ENCODE measurements around the gene WDR17.

WDR17 gene

DNA sequence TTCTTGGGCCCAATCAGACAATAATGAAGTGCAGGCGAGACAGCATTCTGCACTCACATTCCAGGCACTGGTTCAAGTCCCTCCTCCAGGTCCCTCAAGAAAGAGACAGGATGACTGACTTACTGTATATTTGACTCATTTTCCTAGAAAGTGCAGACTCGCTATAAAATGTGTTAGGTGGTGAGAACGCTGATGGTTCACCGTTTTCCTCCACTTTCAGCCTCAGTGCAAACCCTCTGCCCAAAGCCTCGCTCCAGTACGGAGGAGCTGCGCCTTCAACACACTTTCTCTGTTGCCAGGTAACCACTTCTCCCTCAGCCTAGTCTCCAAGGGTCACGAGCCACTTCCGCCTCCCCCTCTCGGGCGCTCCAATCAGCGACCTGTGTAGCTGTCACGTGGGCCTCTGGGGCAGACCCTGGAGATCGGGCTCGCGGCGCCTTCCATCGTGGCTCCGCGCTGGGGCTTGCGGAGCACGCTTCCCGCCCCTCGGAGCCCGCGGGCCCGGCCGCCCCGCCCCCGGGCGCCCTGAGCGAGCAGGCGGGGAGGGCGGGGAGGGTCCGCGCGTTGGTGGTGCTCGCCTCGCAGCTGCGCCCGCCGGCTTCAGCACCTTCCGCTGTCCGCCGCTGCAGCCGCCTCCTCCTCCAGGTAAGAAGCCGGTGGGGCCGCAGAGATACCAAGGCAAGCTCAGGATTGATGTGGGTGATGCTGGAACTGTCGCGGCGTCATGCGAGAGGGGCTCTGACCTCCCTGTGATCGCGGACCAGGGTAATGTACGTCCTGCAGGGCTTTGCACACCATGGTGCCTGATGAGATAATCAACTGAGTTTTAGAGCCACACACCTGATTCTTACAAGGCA lies at the start of gene WDR17:
Gene WDR17 (plus strand): TSS at position 407 of the 857 bp plus-strand sequence. CDS start 45,740 bp downstream, outside the sequence.
- peak; percentile 79 to 81 for DNase-seq

DNA sequence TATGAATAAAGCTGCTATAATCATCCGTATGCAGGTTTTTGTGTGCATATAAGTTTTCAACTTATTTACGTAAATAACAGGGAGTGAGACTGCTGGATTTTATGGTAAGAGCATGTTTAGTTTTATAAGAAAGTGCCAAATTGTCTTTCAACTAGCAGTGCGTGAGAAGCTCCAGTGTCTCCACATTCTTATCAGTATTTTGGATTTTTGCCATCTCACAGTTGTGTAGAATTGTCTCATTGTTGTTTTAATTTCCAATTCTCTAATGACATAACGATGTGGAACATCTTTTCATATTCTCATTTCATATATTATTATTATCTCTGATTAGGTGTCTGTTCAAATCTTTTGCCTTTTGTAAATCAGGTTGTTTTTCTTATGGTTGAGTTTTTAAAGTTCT lies 49.0 kb upstream of the WDR17 start:
- no peak for DNase-seq

DNA sequence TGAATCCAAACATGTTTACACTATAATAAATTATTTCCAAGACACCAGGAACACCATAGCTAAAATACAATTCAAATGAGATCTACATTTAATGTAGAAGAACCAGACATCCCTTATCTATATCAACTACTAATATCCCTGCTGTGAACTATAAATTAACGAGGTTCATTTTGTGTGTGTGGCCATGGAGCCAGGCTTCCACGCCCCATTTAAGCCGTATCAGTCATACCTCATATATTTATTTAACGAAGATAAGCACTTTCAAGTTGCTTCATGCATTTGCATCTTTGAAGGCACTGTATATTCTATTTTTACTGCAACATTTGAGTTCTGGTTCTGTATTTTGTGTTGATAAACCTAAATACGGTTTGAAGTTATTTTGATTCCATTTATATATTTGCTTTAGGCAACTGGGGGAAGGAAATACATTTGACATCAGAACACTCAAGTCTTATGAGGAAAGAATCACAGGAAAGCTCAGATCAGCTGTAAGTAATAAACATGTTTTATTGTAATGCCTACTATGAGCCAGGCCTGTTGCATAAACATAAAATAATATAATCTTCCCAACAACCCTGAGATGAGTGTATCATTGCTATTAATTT lies 45.1 kb upstream of the WDR17 start:
- DNase-seq = no peak

DNA sequence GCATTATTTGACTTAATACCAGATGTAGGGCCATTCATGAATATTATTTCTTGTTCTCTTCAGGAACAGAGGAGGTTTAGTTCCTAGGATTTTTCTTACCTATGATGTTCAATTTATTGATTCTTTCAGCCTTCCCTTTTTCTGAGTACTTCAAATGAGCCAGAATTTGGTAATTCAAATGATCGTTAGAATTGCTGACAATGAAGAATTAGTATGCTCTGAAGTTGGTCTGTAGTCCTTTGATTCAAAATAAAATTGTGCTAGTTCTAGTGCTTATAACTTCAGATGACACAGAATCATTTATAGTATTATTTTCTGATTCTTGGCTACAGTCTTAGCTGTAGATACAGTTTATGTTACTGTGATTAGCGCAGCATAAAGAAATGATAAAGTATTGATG lies 35.2 kb upstream of the WDR17 start:
- DNase-seq = no peak

DNA sequence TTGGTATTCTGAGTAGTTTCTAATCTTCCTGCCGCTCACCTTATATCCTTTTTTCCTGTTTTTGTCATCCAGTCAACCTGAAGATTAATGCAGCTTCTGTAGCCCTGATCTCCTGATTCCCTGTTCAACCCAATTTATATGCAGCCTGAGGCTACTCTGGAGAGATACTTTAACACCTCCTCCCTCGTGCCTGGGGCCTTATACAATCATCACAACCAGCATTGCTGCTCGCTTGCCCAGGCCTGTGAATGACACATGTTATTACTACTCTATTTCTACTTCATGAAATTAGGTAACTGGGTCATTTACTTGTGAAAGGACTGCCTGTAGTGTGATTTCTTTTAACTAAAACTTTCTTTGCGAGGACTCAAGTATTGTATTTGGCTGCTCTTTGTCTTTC lies 33.7 kb upstream of the WDR17 start:
- no peak for DNase-seq

DNA sequence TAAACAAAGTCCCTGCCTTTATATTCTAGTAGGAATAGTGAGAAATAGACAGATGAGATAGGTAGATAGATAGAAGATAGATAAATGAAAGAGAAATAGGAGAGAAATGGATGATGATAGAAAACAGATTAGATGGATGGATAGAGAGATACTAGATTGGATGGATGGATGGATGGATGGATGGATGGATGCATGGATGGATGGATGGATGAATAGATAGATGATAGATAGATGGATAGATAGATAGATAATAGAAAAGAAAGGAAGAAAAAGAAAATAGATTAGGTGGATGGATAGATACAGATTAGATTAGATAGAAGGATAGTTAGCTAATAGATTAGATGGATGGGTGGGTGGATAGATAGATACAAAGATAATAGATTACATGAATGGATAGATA lies 33.2 kb upstream of the WDR17 start:
- DNase-seq = no peak

DNA sequence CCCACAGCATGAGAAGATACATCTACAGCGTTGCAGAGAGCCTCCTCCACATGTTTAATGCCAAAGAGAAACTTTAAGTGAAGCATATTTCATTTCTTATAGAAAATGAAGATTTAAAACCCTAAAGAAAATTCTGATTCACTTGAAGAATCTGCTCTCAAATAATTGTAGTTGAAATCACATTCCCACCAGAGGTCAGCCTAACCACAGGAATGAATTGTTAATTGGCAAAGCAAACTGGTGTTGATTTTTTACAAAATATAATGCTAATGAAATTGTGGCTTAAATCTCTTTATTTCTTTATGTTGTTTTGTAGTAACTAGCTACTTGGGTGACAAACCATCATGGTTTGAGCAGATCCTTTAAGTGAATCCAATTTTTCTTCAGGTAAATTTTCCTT lies 31.1 kb upstream of the WDR17 start:
- DNase-seq = peak in 1 of 2 experiments; percentile 9

DNA sequence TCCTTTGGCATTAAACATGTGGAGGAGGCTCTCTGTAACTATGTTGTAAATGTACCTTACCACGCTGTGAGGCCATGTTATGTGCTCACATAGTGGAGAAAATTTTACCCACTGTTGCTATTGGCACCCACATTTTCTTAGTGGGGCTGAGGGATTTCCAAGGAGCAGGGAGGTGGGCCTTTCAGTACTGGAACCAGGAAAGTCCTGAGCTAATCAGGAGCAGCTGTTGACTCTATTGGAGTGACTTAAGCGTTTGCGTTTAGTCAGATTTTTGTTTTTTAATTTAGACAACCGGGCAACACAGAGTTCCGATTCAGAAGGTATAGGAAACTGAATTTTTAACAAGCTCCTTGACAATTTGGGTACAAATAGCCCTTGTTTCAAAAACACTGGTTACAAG lies 30.7 kb upstream of the WDR17 start:
- DNase-seq = no peak

DNA sequence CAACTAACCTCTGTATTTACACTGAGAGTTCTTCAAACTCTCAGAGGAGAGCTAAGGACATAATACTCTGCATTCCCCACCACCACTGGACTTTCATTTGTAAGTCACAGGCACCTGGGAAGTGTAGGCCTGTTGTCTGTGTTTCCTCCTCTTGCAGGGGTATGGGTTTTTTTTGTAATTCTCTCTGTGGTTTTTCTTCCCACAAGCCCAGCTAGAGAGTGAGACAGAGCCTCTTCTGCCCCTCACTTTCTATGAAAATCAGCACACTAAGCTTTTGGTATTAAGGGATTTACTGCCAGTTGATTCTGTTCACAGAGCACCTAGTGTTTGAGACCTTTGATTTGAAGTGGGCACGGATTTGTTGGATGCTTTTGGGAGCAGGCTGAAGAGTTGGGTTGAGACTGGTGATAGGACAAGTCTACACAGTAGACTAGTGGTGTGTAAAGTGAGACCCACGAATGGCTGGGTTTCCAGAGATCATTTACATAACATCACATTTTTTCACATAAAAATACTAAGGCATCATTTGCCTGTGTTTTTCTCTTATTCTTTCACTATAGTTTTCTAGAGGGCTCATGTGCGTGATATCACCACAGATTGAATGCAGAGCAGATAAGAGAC lies 28.9 kb upstream of the WDR17 start:
- no peak for DNase-seq

DNA sequence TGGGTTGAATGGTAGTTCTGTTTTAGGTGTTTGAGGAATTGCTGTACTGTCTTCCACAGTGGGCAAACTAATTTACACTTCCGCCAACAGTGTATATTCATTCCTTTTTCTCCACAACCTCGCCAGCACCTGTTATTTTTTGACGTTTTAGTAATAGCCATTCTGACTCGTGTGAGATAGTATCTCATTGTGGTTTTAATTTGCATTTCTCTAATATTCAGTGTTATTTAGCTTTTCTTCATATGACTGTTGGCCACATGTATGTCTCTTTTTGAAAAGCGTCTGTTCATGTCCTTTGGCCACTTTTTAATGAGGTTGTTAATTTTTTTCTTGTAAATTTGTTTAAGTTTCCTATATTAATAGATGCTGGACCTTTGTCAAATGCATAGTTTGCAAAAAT lies 26.9 kb upstream of the WDR17 start:
- no peak for DNase-seq

DNA sequence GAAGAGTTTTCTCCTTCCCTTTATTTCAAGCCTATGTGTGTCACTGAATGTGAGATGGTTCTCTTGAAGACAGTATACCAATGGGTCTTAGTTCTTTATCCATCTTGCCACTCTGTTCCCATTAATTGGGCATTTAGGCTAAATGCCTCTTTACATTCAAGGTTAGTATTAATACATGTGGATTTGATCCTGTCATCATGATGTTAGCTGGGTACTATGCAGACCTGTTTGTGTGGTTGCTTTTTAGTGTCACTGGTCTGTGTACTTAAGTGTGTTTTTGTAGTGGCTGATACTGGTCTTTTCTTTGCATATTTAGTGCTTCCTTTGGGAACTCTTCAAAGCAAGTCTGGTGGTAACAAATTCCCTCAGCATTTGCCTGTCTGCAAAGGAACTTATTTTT lies 23.4 kb upstream of the WDR17 start:
- DNase-seq = no peak

DNA sequence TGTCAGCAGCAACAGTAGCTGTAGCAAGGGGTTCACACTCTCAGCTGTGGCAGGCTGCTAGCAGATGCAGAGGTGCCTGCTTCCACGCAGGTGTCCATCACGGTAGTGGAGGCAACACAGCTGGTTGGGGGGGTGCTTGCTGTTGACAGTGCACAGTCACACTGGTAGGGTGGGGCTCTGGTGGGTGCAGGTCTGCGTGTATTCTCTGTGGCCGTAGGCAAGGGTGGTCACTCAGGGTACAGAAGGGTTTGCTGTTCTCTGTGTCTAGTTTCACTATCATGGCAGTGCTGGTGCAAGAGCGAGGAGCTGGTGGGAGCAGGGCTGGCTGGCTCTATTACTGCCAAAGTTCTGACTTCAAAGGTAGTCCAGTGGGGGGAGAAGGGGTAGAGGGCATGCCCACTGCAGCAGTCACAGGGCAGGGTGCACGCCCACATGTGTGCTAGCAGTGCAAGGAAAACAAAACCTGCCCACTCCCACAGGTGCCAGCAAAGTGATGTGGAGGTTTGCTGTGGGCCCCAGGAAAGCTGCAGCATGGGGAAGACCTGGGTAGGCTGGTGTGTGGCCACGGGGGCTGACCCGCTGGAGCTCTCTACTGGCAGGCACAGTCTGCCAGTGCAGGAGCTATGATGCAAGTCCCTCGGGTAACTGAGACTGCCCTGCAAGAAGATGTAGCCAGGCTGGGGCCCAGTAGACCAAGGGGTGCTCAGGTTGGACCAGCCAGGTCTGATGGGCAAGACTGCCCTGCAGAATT lies 21.6 kb upstream of the WDR17 start:
- no peak for DNase-seq

DNA sequence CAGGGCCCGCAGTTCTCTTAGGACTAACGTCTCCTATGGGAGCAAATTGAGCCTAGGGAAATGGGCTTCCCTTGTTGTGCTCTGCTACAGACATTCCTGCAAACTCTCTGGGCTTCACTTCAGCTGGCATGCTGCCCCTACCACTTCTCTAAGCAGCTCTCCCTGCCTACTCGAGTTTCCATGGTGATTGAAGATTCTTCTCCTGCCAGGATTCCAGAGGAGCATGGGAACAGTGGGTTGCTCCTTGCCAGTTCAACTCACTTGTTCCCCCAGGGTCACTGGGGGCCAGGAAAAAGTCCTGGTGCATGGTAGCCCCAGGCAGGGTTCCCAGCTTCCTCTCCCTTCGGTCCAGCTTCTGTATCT lies 21.1 kb upstream of the WDR17 start:
- no peak for DNase-seq

DNA sequence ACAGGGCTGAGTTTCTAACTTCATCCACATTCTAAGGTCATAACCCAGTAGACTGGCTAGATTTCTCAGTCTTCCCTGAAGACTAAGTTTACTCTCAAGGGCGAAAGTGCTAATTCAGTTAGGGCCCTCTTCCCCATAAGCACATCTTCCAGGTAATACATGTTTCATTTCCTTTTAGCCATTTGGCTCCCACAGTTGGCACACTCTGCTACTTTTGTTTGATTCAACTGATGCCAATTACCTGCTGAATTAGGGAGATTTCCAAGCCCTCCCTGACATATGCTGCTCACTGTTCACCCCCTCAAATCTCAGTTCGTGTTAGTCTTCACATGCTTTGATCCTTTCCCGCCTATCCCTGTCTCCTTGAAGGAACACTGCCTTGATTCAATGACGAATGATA lies 17.0 kb upstream of the WDR17 start:
- DNase-seq = no peak

DNA sequence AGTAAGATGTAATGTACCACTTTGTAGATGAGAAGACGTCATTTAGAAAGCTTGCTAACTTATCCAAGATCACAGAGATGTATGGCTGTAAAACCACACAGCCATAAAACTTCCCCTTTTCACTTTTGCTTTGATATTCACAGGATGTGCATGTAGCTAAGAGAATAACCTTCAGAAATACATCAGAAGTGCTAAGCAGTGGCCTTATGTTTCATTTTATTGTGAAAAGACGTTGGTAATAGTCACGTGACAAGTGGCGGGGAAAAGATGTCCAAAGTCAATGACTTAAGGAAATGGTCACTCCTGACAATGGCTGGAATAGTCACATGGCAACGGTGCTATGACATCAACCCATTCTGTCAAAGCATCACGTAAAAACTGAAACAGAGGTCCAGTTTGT lies 12.9 kb upstream of the WDR17 start:
- no peak for DNase-seq

DNA sequence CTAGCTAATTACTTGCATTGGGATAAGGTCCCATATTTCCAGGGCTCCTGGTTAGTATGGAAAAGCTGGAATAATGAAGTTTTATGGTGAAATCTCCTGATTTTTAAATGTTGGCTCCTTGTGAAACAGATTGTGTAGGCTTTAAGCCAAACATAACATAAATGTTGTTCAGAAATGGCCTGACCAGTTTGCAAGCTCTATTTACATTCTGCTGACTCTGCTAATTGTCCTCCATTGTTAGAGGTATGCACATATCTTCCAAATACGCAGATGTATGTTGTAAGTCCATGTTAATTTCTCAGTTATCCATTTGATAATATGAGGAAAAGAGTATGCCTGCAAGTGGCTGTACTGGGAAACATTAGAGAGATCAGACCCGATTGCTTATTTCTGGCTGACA lies 11.9 kb upstream of the WDR17 start:
- no peak for DNase-seq

DNA sequence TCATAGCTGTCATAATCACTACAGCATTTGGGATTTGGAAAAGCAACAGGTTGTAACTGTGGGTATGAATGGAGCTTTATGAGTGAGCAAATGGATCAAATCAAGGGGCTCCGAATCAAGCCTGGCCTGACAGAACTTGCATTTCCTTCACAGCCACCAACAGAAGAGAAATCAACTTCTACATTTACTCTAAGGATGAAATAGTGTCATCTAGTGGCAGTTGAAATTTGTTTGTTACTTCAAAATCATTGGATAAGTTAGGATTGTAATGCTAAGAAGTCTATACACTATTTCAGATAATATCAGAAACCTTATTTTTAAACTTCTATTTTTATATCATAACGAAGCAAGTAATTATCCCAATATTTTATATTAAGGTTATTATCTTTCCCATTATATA lies 10.7 kb upstream of the WDR17 start:
- DNase-seq = no peak

DNA sequence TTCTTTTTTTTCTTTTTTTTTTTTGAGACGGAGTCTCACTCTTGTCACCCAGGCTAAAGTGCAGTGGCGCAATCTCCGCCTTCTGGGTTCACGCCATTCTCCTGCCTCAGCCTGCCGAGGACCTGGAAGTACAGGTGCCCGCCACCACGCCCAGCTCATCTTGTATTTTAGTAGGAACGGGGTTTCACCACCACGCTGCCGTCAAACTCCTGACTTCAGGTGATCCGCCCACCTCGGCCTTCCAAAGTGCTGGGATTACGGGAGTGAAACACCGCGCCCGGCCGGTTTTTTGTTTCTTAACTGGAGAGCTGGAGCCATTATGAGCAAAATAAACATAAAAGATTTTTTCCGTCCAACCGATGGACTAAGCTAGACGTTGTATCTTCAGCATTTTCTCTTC lies 1.9 kb upstream of the WDR17 start:
- DNase-seq = no peak

DNA sequence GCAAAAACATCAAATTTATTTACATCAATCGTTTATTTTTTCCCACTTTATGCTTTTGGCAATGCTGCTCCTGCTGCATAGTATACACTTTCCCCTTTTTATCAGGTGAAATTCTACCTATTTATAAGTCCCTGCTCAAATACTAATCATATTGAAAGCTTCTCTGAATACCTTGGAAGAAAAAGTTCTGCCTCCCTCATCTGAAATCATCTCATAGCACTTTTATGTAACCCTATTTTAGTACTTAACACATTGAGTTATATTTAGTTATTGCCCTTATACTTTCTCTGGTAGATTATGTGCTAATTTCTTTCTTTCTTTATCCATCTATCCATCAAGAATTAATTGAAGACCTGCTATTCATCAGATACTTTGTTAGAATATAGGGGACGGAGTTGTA lies 1.1 kb upstream of the WDR17 start:
- no peak for DNase-seq

DNA sequence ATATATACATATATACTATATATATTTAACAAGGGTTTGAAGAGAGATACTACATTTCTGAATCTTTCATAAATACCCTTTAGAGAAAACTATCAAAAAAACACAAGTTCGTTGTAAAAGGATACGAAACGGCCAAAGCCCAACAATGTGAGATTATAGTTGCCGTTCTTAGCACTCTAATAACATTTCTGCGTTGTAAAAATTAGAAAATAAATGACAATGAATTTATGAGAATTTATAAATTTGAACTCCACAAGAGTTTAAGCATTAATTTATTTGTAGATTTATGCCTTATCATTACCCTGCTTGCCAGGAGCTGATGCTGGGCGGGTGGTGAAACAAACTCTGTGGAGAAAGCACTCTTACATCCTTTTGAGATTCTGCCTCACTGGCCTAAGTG lies 1.1 kb downstream of the WDR17 start:
- no peak for DNase-seq

DNA sequence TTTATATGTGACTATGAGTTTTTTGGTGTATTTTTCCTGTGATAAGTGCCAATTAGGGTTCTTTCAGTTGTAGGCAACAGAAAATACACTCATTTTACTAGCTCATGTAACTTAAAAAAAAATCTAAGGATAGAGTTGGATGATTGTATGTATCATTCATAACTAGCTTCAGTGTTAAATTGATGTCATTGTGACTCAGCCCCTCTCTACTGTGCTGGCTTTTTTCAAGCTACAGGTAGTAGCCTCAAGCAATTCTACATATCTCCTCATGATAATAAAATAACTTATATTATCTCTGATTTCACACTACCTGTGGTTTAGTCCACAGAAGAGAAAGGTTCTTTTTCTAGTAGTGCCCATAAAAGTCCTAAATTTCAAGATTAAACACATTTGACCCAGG lies 11.9 kb downstream of the WDR17 start:
- no peak for DNase-seq

DNA sequence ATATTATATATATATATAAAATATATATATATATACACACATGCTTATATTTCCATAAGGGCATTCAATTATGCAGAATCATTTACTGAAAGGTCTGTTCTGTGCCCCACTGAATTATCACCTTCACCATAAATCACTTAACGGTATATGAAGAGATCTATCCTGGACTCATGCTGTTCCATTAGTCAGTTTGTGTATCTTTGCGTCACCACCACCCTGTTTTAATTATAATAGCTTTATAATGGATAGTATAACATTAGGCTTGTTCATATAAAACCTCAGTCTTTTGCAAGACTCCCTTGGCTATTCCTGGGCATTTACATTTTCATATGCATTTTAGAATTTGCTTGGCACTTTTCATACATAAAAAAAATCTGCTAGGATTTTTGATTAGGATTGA lies 19.1 kb downstream of the WDR17 start:
- no peak for DNase-seq

DNA sequence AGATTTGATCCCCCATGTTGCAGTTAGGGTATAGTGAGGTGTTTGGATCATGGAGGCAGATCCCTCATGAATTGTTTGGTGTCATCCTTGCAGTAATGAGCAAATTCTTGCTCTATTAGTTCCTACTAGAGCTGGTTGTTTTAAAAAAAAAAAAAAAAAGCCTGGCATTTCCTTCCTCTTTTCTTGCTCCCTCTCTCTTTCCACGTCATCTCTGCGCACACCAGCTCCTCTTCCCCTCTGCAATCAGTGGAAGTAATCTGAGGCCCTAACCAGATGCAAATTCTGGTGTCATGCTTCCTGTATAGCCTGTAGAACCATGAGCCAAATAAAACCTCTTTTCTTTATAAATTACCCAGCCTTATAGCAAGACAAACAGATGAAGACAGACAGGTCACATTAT lies 24.5 kb downstream of the WDR17 start:
- DNase-seq = no peak

DNA sequence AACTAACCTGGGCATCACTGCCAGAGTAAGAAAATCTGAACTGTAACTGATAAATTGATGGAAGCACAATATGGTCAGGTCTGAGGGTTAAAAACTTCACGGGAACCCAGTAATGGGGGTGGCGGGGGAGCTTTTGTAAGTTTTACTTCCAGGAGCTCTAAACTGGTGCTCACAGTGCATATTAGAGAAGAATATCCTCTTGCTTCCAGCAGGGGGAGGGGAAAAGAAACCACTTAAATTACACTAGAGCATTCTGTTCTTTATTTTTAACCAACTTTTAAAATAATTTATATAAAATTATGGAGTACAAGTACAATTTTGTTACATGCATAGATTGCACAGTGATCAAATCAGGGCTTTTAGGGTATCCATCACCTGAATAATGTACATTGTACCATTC lies 33.7 kb downstream of the WDR17 start:
- DNase-seq = no peak
